H1 (cell line): Measurements from ENCODE around the gene TM9SF3. TPM values are rescaled to one million over a fixed set of nuclear protein-coding genes. Genes with fewer than 3 reads are reported as not detected.

Source experiments
- CTCF ChIA-PET: fragments of 300-600 bp; sonication (Branson Sonifier 250); formaldehyde crosslinking; loops from one replicate; lab custom pipeline; 2021; ENCODE audit not compliant: partially characterized antibody; lab: Charles Lee
- POLR2A ChIA-PET: fragments of 300-600 bp; sonication (Branson Sonifier 250); formaldehyde crosslinking; loops from one replicate; lab custom pipeline; 2021; ENCODE audit warnings: inconsistent platforms; ENCODE audit not compliant: partially characterized antibody; lab: Charles Lee
- DNase-seq, 2 experiments: peaks; one replicate each; pipeline versions ENCODE4 v3.0.0 to v3.0.0-alpha.2; 2010 to 2022; ENCODE audit warnings: low spot score in 2 of 2, low read depth in 1 of 2, mixed read lengths in 1 of 2
- FAIRE-seq: peaks from 2 replicates; lab custom pipeline; 2011; peaks lifted over from hg19 to GRCh38; lab: Jason Lieb, UNC
- H2AFZ ChIP-seq: 2 replicates; pipeline ENCODE4 v1.8.1; 2012; ENCODE audit warnings: low read length, inconsistent platforms
- H2AK5ac ChIP-seq: 2 replicates; pipeline ENCODE4 v1.6.1; 2013; ENCODE audit warnings: low read depth, low read length
- H2BK120ac ChIP-seq: replicated peaks from 2 replicates; pipeline ENCODE3; 2013; ENCODE audit warnings: low read depth, low read length, inconsistent platforms
- H2BK12ac ChIP-seq: 2 replicates; pipeline ENCODE4 v1.6.1; 2013; ENCODE audit warnings: low read depth, low read length
- H2BK15ac ChIP-seq: 2 replicates; pipeline ENCODE4 v1.6.1; 2013; ENCODE audit warnings: low read length
- H2BK20ac ChIP-seq: 2 replicates; pipeline ENCODE4 v1.6.1; 2013; ENCODE audit warnings: low read length
- H2BK5ac ChIP-seq: 2 replicates; pipeline ENCODE4 v1.6.1; 2013; ENCODE audit warnings: low read depth, low read length
- H3K14ac ChIP-seq: 2 replicates; pipeline ENCODE4 v1.6.1; 2013; ENCODE audit warnings: inconsistent platforms; ENCODE audit not compliant: insufficient read length
- H3K18ac ChIP-seq: 2 replicates; pipeline ENCODE4 v1.6.1; 2013; ENCODE audit warnings: low read length; ENCODE audit errors: extremely low read depth
- H3K23ac ChIP-seq: 2 replicates; pipeline ENCODE4 v1.6.1; 2013; ENCODE audit warnings: inconsistent platforms; ENCODE audit not compliant: insufficient read length
- H3K23me2 ChIP-seq: 2 replicates; pipeline ENCODE4 v1.6.1; 2013; ENCODE audit warnings: low read depth, low read length
- H3K27ac ChIP-seq: 2 replicates; pipeline ENCODE4 v1.6.1; 2011; ENCODE audit warnings: low read depth, low read length, inconsistent platforms
- H3K27me3 ChIP-seq, 4 experiments: replicated peaks in 1 of 4; 1 replicate in 1 of 4; 2 replicates in 3 of 4; pipeline versions ENCODE4 v1.6.1 to v1.8.1; 2011 to 2013; ENCODE audit warnings: low read length in 3 of 4, mild to moderate bottlenecking in 3 of 4, inconsistent platforms in 2 of 4, mixed read lengths in 2 of 4, moderate library complexity in 1 of 4; ENCODE audit not compliant: control insufficient read depth in 3 of 4, insufficient read depth in 3 of 4; ENCODE audit errors: extremely low read depth in 1 of 4
- H3K36me3 ChIP-seq, 4 experiments: 2 replicates each; pipeline versions ENCODE4 v1.6.1 to v1.8.1; 2011 to 2013; ENCODE audit warnings: mild to moderate bottlenecking in 4 of 4, low read length in 3 of 4, moderate library complexity in 2 of 4, control low read depth in 1 of 4, inconsistent platforms in 1 of 4; ENCODE audit not compliant: insufficient read depth in 4 of 4, control insufficient read depth in 2 of 4
- H3K4ac ChIP-seq: replicated peaks from 2 replicates; pipeline ENCODE3; 2013; ENCODE audit warnings: low read length, low read depth, mixed read lengths, inconsistent platforms; ENCODE audit not compliant: insufficient read length
- H3K4me1 ChIP-seq, 4 experiments: replicated peaks in 1 of 4; 1 replicate in 1 of 4; 2 replicates in 3 of 4; pipeline versions ENCODE4 v1.6.1 to v1.8.1; 2011 to 2013; ENCODE audit warnings: low read length in 3 of 4, inconsistent platforms in 2 of 4, mixed read lengths in 1 of 4; ENCODE audit not compliant: insufficient read depth in 4 of 4, control insufficient read depth in 3 of 4
- H3K4me2 ChIP-seq, 2 experiments: 2 replicates each; pipeline versions ENCODE4 v1.6.1 to v1.8.1; 2011 to 2013; ENCODE audit warnings: low read depth in 2 of 2, low read length in 2 of 2, control low read depth in 1 of 2, inconsistent platforms in 1 of 2, mild to moderate bottlenecking in 1 of 2; ENCODE audit not compliant: insufficient read depth in 1 of 2
- H3K4me3 ChIP-seq, 4 experiments: fragments of 200-600, 300-600 bp in 1 of 4; sonication (generic), shearing (Covaris generic), sonication (Bioruptor Twin) in 1 of 4; 2 replicates each; pipeline versions ENCODE4 v1.5.1 to v1.8.1; 2011 to 2016; ENCODE audit warnings: low read length in 4 of 4, low read depth in 3 of 4, control low read depth in 2 of 4, inconsistent platforms in 2 of 4, mild to moderate bottlenecking in 2 of 4, mixed read lengths in 1 of 4, moderate library complexity in 1 of 4; ENCODE audit not compliant: insufficient read depth in 2 of 4; ENCODE audit errors: extremely low read depth in 1 of 4
- H3K56ac ChIP-seq: replicated peaks from 2 replicates; pipeline ENCODE3; 2013; ENCODE audit warnings: low read depth, mild to moderate bottlenecking, mixed read lengths, low read length, inconsistent platforms; ENCODE audit not compliant: insufficient read length
- H3K79me1 ChIP-seq: 2 replicates; pipeline ENCODE4 v1.6.1; 2013; ENCODE audit warnings: low read depth, low read length, control low read depth
- H3K79me2 ChIP-seq, 2 experiments: 2 replicates each; pipeline versions ENCODE4 v1.6.1 to v1.8.1; 2012 to 2013; ENCODE audit warnings: low read length in 2 of 2, mild to moderate bottlenecking in 2 of 2, inconsistent platforms in 1 of 2; ENCODE audit not compliant: insufficient read depth in 2 of 2, control insufficient read depth in 1 of 2
- H3K9ac ChIP-seq, 4 experiments: replicated peaks in 1 of 4; 1 replicate in 1 of 4; 2 replicates in 3 of 4; pipeline versions ENCODE4 v1.6.1 to v1.8.1; 2011 to 2013; ENCODE audit warnings: low read depth in 3 of 4, low read length in 3 of 4, control low read depth in 2 of 4, mild to moderate bottlenecking in 2 of 4, moderate library complexity in 2 of 4, inconsistent platforms in 1 of 4; ENCODE audit errors: extremely low read depth in 1 of 4
- H3K9me3 ChIP-seq, 2 experiments: 2 replicates each; pipeline versions ENCODE4 v1.6.1 to v1.8.1; 2012 to 2013; ENCODE audit warnings: mild to moderate bottlenecking in 2 of 2, moderate library complexity in 2 of 2, control low read depth in 1 of 2, inconsistent platforms in 1 of 2, low read depth in 1 of 2, low read length in 1 of 2, mixed read lengths in 1 of 2; ENCODE audit not compliant: insufficient read depth in 2 of 2
- H4K20me1 ChIP-seq, 2 experiments: replicated peaks in 1 of 2; 2 replicates each; pipeline versions ENCODE3 to v1.8.1; 2011 to 2013; ENCODE audit warnings: inconsistent platforms in 2 of 2, low read length in 2 of 2, mild to moderate bottlenecking in 1 of 2; ENCODE audit not compliant: insufficient read depth in 2 of 2, control insufficient read depth in 1 of 2
- H4K5ac ChIP-seq: 2 replicates; pipeline ENCODE4 v1.6.1; 2013; ENCODE audit warnings: low read length, low read depth, mixed read lengths, inconsistent platforms; ENCODE audit not compliant: insufficient read length
- H4K8ac ChIP-seq: 2 replicates; pipeline ENCODE4 v1.8.0; 2013; ENCODE audit warnings: mild to moderate bottlenecking, moderate library complexity, low read length, inconsistent platforms; ENCODE audit not compliant: insufficient read depth; ENCODE audit errors: extremely low read depth
- H4K91ac ChIP-seq: replicated peaks from 2 replicates; pipeline ENCODE3; 2013; ENCODE audit warnings: low read length, mixed read lengths, inconsistent platforms; ENCODE audit not compliant: insufficient read length
- ASH2L ChIP-seq: fragments of 200-600, 300-600 bp; sonication (generic); IDR thresholded peaks from one replicate; pipeline ENCODE4 v1.7.1; 2017; ENCODE audit warnings: low read length
- BRCA1 ChIP-seq: IDR thresholded peaks from 2 replicates; pipeline ENCODE4 v1.6.1; 2012; ENCODE audit warnings: low read depth, low read length, improper control_type of control experiment
- CBX8 ChIP-seq: fragments of 300-800, 300-1000 bp; sonication (generic); IDR thresholded peaks from 2 replicates; pipeline ENCODE4 v1.7.1; 2016; ENCODE audit warnings: low read depth, low read length, borderline replicate concordance
- CTBP2 ChIP-seq: IDR thresholded peaks from 2 replicates; pipeline ENCODE4 v1.7.0; 2011; ENCODE audit warnings: borderline replicate concordance, mild to moderate bottlenecking, moderate library complexity, mixed read lengths, low read length; ENCODE audit not compliant: insufficient read depth, insufficient read length
- EGR1 ChIP-seq: IDR thresholded peaks from 2 replicates; pipeline ENCODE4 v1.6.1; 2011; ENCODE audit warnings: low read depth, low read length, borderline replicate concordance
- MAFK ChIP-seq: IDR thresholded peaks from 2 replicates; pipeline ENCODE4 v1.6.1; 2012; ENCODE audit warnings: low read depth, mild to moderate bottlenecking, improper control_type of control experiment, low read length
- RNF2 ChIP-seq: fragments of 200-900, 300-1000 bp; sonication (generic); IDR thresholded peaks from 2 replicates; pipeline ENCODE4 v1.7.1; 2016; ENCODE audit warnings: borderline replicate concordance, low read depth, mild to moderate bottlenecking, antibody characterized with exemption, low read length; ENCODE audit not compliant: poor library complexity, severe bottlenecking; ENCODE audit errors: missing control alignments
- SIRT6 ChIP-seq: IDR thresholded peaks from one replicate; pipeline ENCODE4 v1.7.1; 2012; ENCODE audit warnings: low read length, inconsistent platforms
- SIX5 ChIP-seq: IDR thresholded peaks from 2 replicates; pipeline ENCODE4 v1.6.1; 2011; ENCODE audit warnings: mild to moderate bottlenecking, low read depth, low read length
- SRF ChIP-seq: IDR thresholded peaks from 2 replicates; pipeline ENCODE4 v1.6.1; 2011; ENCODE audit warnings: mild to moderate bottlenecking, low read depth, low read length, moderate library complexity
- TAF1 ChIP-seq: IDR thresholded peaks from 2 replicates; pipeline ENCODE4 v1.6.1; 2011; ENCODE audit warnings: mild to moderate bottlenecking, low read depth, low read length
- ZNF274 ChIP-seq: IDR thresholded peaks from 2 replicates; pipeline ENCODE4 v1.7.0; 2012; ENCODE audit warnings: low read length, borderline replicate concordance; ENCODE audit errors: extremely low read depth
- WGBS, 2 experiments: shearing (Covaris generic) in 1 of 2; methylation state at CpG; one replicate each; pipeline versions ENCODE4 v1.1.6 to v1.1.7; 2013 to 2015; ENCODE audit warnings: low lambda C conversion rate in 2 of 2, mixed read lengths in 2 of 2, inconsistent platforms in 1 of 2, low coverage in 1 of 2, missing lambda C conversion rate in 1 of 2; ENCODE audit not compliant: insufficient replicate concordance in 2 of 2, insufficient coverage in 1 of 2, insufficient read length in 1 of 2; ENCODE audit errors: extremely low coverage in 1 of 2, missing lambda C conversion rate in 1 of 2; 5-methylcytosine and 5-hydroxymethylcytosine counted together
- polyA plus RNA-seq, 7 experiments: library from polyadenylated mRNA; depleted of rRNA in 3 of 7; stranded (reverse) in 5 of 7; unstranded in 2 of 7; fragments of >200 nt in 5 of 7; fragments of 200-250 nt in 2 of 7; gene quantifications; 1 replicate in 5 of 7; 2 replicates in 1 of 7; 4 replicates in 1 of 7; pipeline versions ENCODE4 v1.2.1 to v1.2.3, GENCODE V29; 2011 to 2013; ENCODE audit warnings: missing spikeins in 2 of 7, mixed read lengths in 2 of 7
- total RNA-seq: library from RNA; stranded (reverse); fragmentation: NEBNext Ultra II Directional; extraction: Animal tissue kit (Norgen Biotek cat#: 25700); gene quantifications from 2 replicates; pipeline ENCODE4 v1.2.1, GENCODE V29; 2021
- TF ChIP-seq, protein P1 (sequence below): IDR thresholded peaks from 2 replicates; pipeline ENCODE4 v1.6.1; 2011; ENCODE audit warnings: low read length, improper control_type of control experiment

Gene TM9SF3
- total and polyA plus RNA-seq, 2 of the 8 experiments (the other 6 are each of a cell fraction or from before 2014, with no cell fraction given), result 123 to 127 TPM

DNA sequence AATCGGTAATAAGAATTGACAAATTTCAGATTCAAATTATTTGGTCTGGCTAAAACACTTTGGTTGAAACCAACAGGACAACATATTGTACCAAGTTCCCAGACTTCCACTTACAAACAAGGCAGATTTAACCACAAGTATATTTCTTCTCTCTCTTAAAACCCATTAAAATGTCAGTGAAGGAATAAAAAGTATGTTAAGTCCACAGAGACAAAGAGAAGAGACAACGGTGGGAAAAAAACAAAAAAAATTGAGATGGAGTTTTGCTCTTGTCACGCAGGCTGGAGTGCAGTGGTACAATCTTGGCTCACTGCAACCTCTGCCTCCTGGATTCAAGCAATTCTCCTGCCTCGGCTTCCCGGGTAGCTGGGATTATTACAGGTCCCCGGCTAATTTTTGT, 16.3 kb downstream of the TM9SF3 start:
- DNase-seq (no peak), FAIRE-seq (no peak)
- H3K23me2 ChIP-seq, result no peaks in the 10 kb centered on the region
- 92% methylated on average over 6 of the region's 6 CpGs; no CpG with 5 or more reads in 1 of the 2 experiments for WGBS, 2 experiments
- H4K91ac ChIP-seq, result no peak overlapping the region
- H3K23ac ChIP-seq, result no peak overlapping the region
- H3K4me3 ChIP-seq, result no peak overlapping the region
- H3K9me3 ChIP-seq, result no peaks in the 10 kb centered on the region
- CTCF ChIA-PET, result interaction anchor here (1.1 to 3.9 kb wide), 4 partner anchors 9 to 74 kb away, joined by 3 to 18 read pairs (median 4); no protein-coding TSS in a partner anchor
- no peak overlapping the region for H2BK120ac ChIP-seq
- no peak overlapping the region for H2BK15ac ChIP-seq
- H3K36me3 ChIP-seq, result peaks cover 0 to 8% (median 3%) of the 10 kb centered on the region in 4 experiments; a peak in 5 of 8 replicates
- H3K56ac ChIP-seq, result no peak overlapping the region
- H3K4me2 ChIP-seq, result no peak overlapping the region; a peak in 1 of 4 replicates
- no peak overlapping the region for H2BK5ac ChIP-seq
- peaks cover 0 to 10% (median 5%) of the 10 kb centered on the region in 4 experiments; a peak in 4 of 7 replicates for H3K4me1 ChIP-seq
- H4K8ac ChIP-seq, result no peak overlapping the region
- POLR2A ChIA-PET, result interaction anchor here (0.6 to 2.1 kb wide), 3 partner anchors 10 to 20 kb away, joined by 3 to 7 read pairs (median 6); no protein-coding TSS in a partner anchor
- H3K18ac ChIP-seq, result no peak overlapping the region
- no peak overlapping the region for H3K9ac ChIP-seq
- no peak overlapping the region for H2BK20ac ChIP-seq
- H3K27me3 ChIP-seq, result no peaks in the 10 kb centered on the region
- no peak overlapping the region for H4K5ac ChIP-seq
- H3K4ac ChIP-seq, result no peak overlapping the region
- no peak overlapping the region for H3K27ac ChIP-seq
- H2BK12ac ChIP-seq, result no peak overlapping the region
- H3K79me2 ChIP-seq, result peaks cover 0 to 92% of the 10 kb centered on the region in 2 experiments; a peak in 3 of 4 replicates
- H3K79me1 ChIP-seq, result peaks cover 10% of the 10 kb centered on the region
- H4K20me1 ChIP-seq, result peaks cover 0 to 6% of the 10 kb centered on the region in 2 experiments
- TF ChIP-seq SIX5 (no peak), SRF (no peak), EGR1 (no peak), ZNF274 (no peak), BRCA1 (no peak), ASH2L (no peak), MAFK (no peak), CBX8 (no peak), RNF2 (no peak), CTBP2 (no peak), TAF1 (no peak), SIRT6 (no peak)
- TF ChIP-seq, protein P1, sequence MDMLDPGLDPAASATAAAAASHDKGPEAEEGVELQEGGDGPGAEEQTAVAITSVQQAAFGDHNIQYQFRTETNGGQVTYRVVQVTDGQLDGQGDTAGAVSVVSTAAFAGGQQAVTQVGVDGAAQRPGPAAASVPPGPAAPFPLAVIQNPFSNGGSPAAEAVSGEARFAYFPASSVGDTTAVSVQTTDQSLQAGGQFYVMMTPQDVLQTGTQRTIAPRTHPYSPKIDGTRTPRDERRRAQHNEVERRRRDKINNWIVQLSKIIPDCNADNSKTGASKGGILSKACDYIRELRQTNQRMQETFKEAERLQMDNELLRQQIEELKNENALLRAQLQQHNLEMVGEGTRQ, result no peak
- no peak overlapping the region for H2AK5ac ChIP-seq
- H3K14ac ChIP-seq, result no peak overlapping the region
- H2AFZ ChIP-seq, result no peak overlapping the region
